Calu3 (cell line): Measurements from ENCODE around the gene CECR2. TPM values are rescaled to one million over a fixed set of nuclear protein-coding genes. Genes with fewer than 3 reads are reported as not detected.

Experiments used
- BruUV-seq: library from RNA; stranded (reverse); fragments of 400-500 nt; replicated peaks from 2 replicates; lab custom pipeline; 2021; lab: Mats Ljungman, UMichigan
- CTCF ChIA-PET: fragments of 300-600 bp; sonication (Branson Sonifier 250); formaldehyde crosslinking; loops from one replicate; lab custom pipeline; 2022; ENCODE audit warnings: antibody characterized with exemption; lab: Charles Lee
- DNase-seq: peaks from one replicate; pipeline ENCODE4 v3.0.0; 2022
- H3K27ac Mint-ChIP-seq: one replicate; pipeline ENCODE4 v1.8.0; 2022; ENCODE audit warnings: mixed read lengths; ENCODE audit not compliant: unreplicated experiment
- H3K27me3 Mint-ChIP-seq: one replicate; pipeline ENCODE4 v1.8.0; 2022; ENCODE audit warnings: mixed read lengths; ENCODE audit not compliant: unreplicated experiment
- H3K36me3 Mint-ChIP-seq: one replicate; pipeline ENCODE4 v1.8.0; 2022; ENCODE audit warnings: mild to moderate bottlenecking, moderate library complexity, mixed read lengths; ENCODE audit not compliant: insufficient read depth, unreplicated experiment
- H3K4me1 Mint-ChIP-seq: one replicate; pipeline ENCODE4 v1.8.0; 2022; ENCODE audit warnings: mild to moderate bottlenecking, low read depth, mixed read lengths; ENCODE audit not compliant: unreplicated experiment
- H3K4me3 Mint-ChIP-seq: one replicate; pipeline ENCODE4 v1.8.0; 2022; ENCODE audit warnings: mild to moderate bottlenecking, low read depth, moderate library complexity, mixed read lengths; ENCODE audit not compliant: unreplicated experiment
- H3K9me3 Mint-ChIP-seq: one replicate; pipeline ENCODE4 v1.8.0; 2022; ENCODE audit warnings: low read depth, mixed read lengths; ENCODE audit not compliant: unreplicated experiment
- intact Hi-C: fragments of 100-400 bp; cut with micrococcal nuclease; formaldehyde crosslinking; loops from one replicate; pipeline ENCODE4 v1.10.0; 2022; ENCODE audit not compliant: unreplicated experiment
- total RNA-seq: library from RNA; stranded (reverse); gene quantifications from 2 replicates; pipeline ENCODE4 v1.2.3, GENCODE V29; 2022
- TF ChIP-seq, protein P1 (sequence below): fragments of 200-600 bp; IDR thresholded peaks from one replicate; pipeline ENCODE4 v1.8.0; 2022; ENCODE audit warnings: antibody characterized with exemption; ENCODE audit not compliant: unreplicated experiment

The CECR2 gene
- total RNA-seq, 1 experiment from 2014 or later = 0.09 TPM

DNA sequence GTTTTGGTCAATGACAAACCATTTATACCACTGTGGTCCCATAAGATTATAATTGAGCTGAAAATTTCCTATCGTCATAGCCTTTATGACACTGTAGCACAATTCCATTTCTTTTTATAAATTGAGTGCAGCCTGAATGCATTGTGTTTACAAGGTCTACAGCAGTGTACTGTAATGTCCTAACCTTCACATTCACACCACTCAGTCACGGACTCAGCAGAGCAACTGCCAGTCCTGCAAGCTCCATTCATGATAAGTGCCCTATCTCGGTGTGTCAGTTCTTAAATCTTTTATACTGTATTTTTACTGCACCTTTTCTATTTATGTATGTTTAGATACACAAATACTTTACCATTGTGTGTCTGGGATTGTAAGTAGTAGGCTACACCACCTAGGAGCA is 138.8 kb downstream of the CECR2 start:
- intact Hi-C loops = no loop called here
- Mint-ChIP-seq H3K27ac (no peak overlapping the region), H3K4me3 (no peak overlapping the region), H3K36me3 (no peaks in the 10 kb centered on the region), H3K9me3 (no peaks in the 10 kb centered on the region), H3K4me1 (no peaks in the 10 kb centered on the region), H3K27me3 (peaks cover 65% of the 10 kb centered on the region)
- TF ChIP-seq, protein P1, sequence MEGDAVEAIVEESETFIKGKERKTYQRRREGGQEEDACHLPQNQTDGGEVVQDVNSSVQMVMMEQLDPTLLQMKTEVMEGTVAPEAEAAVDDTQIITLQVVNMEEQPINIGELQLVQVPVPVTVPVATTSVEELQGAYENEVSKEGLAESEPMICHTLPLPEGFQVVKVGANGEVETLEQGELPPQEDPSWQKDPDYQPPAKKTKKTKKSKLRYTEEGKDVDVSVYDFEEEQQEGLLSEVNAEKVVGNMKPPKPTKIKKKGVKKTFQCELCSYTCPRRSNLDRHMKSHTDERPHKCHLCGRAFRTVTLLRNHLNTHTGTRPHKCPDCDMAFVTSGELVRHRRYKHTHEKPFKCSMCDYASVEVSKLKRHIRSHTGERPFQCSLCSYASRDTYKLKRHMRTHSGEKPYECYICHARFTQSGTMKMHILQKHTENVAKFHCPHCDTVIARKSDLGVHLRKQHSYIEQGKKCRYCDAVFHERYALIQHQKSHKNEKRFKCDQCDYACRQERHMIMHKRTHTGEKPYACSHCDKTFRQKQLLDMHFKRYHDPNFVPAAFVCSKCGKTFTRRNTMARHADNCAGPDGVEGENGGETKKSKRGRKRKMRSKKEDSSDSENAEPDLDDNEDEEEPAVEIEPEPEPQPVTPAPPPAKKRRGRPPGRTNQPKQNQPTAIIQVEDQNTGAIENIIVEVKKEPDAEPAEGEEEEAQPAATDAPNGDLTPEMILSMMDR = no peak
- DNase-seq = no peak
- CTCF ChIA-PET = no interaction called here
- no TSS peak for BruUV-seq

DNA sequence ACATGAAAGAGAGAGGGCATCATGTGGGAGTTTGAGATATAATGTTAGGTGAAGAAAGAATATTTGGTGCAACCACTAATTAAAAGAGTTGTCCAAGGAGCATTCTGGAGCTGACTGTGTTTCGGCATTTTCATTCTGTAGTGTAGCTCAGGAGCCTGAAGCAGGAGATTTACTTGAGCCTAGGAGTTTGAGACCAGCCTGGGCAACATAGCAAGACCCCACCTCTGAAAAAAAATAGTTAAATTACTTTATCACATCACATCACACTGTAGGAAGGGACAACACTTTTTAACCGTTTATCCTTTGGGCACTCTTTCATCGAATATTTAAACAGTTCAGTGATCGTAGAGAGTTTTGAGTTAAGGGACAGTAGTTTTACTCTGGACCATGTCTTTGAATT is 143.7 kb downstream of the CECR2 start:
- BruUV-seq = no TSS peak
- Mint-ChIP-seq H3K27ac (no peak overlapping the region), H3K4me3 (no peak overlapping the region), H3K9me3 (no peaks in the 10 kb centered on the region), H3K36me3 (no peaks in the 10 kb centered on the region), H3K4me1 (no peaks in the 10 kb centered on the region), H3K27me3 (peaks cover 83% of the 10 kb centered on the region)
- no peak for DNase-seq
- intact Hi-C loops = no loop called here
- CTCF ChIA-PET = interaction anchor here (0.8 to 1.2 kb wide), 2 partner anchors 11 to 416 kb away, joined by 3 to 5 read pairs; no protein-coding TSS in a partner anchor
- TF ChIP-seq, protein P1 = no peak

DNA sequence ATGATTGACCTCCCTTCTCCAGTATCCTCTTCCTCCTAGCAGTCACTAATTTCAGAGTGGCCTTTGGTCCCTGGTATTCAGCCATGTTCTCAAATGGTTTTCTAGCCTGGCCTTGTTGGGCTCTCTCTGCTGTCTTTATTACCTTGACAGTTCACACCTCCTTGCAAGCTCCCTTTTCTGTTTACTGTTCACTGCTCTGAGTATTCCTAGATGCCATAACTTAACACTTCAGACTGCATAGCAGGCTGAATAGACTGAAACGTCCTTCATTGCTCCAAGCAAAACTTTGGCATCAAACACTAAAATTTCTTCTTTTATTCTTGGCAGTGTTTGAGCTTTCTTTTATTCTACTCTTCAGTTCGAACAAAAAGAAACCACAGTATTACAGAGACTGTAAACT is 144.4 kb downstream of the CECR2 start:
- H3K4me1 Mint-ChIP-seq = no peaks in the 10 kb centered on the region
- CTCF ChIA-PET = interaction anchor here (0.8 to 1.2 kb wide), 2 partner anchors 12 to 417 kb away, joined by 3 to 5 read pairs; no protein-coding TSS in a partner anchor
- no peak overlapping the region for H3K27ac Mint-ChIP-seq
- peaks cover 83% of the 10 kb centered on the region for H3K27me3 Mint-ChIP-seq
- BruUV-seq = no TSS peak
- intact Hi-C loops = no loop called here
- no peak overlapping the region for H3K4me3 Mint-ChIP-seq
- no peaks in the 10 kb centered on the region for H3K36me3 Mint-ChIP-seq
- TF ChIP-seq, protein P1 = no peak
- no peaks in the 10 kb centered on the region for H3K9me3 Mint-ChIP-seq
- no peak for DNase-seq

DNA sequence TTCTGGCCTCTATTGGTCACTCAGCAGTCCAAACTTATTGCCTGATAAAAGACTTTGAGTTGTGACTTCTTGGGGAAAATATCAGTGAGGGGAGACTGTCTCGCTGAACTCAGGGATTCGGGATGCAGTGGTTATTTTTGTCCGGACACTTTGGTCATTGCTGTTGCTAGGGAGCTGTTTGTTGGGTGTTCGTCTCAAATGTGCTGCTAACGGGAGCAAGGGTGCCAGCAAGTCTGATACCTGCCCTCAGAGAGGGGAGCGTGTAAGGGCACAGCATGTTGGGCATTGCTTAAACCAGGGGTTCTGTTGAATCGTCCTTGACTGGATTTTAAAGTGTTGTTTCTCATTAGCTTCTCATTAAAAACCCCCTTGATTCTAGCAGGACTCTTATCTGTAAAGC is 144.8 kb downstream of the CECR2 start:
- Mint-ChIP-seq H3K36me3 (no peaks in the 10 kb centered on the region), H3K9me3 (no peaks in the 10 kb centered on the region), H3K27ac (no peak overlapping the region), H3K4me1 (no peaks in the 10 kb centered on the region), H3K27me3 (peaks cover 83% of the 10 kb centered on the region), H3K4me3 (no peak overlapping the region)
- BruUV-seq = no TSS peak
- DNase-seq = no peak
- CTCF ChIA-PET = interaction anchor here (0.6 to 1.2 kb wide), 2 partner anchors 12 to 579 kb away, joined by 3 to 4 read pairs; no protein-coding TSS in a partner anchor
- TF ChIP-seq, protein P1 = no peak
- intact Hi-C loops = no loop called here
